Heart left ventricle (tissue), 13 donors: Measurements from ENCODE around the gene SIGLEC12.

ENCODE experiments used
- CTCF ChIP-seq, 12 donors: fragments of 200-600 bp; sonication (generic) in 4 of 12; IDR thresholded peaks; one replicate each; pipeline versions ENCODE4 v1.5.0 to v1.8.0; 2018 to 2022; ENCODE audit warnings: antibody characterized with exemption in 12 of 12, mild to moderate bottlenecking in 5 of 12
- POLR2A ChIP-seq, 2 donors: fragments of 450-650 bp; IDR thresholded peaks; one replicate each; pipeline ENCODE4 v1.6.1; 2017; ENCODE audit warnings: antibody characterized with exemption in 2 of 2, mild to moderate bottlenecking in 2 of 2, moderate library complexity in 2 of 2
- donor health status: ischemic (EF 13 %, LVEDD 7.1; RV severe dilation, severe dysfunction).
- donor health status: DM: no; HTN: yes; CAD: no.
- donor health status: DM: no; HTN: no; CAD: no.
- donor health status: ischemic (EF 25% LVEDD 6.9; RV normal size, moderate dysfunction).
- donor health status: ischemic (EF 25% LVEDD 5.7; RV mildly dilated, moderate dysfunction).
- donor health status: ischemic (EF 35%, LVEDD 5.7; RV mildly dilated, moderate dysfunction).
- donor health status: nonischemic (EF 11% LVEDD 7.7; RV severe dilation, severe dysfunction).
- donor health status: DM: yes; HTN: yes; CAD: no.
- donor health status: PGD.
- donor health status: ischemic (EF 29% LVEDD 5.4; RV normal size, mild dysfunction).
- donor health status: nonischemic (EF 23%, LVEDD 6.1; RV moderate dilation, normal function).

GRCh38 chr19:51529301-51529700, 27.7 kb upstream of the SIGLEC12 start:
- no peak for TF ChIP-seq POLR2A (IDR thresholded peaks at IDR 0.05)
- no peak for TF ChIP-seq CTCF (IDR thresholded peaks at IDR 0.05)
